Uterus (tissue), 2 donors: ENCODE data around the gene LYRM7.

Experiments used
- POLR2A ChIP-seq, 2 donors: fragments of 450-650 bp; IDR thresholded peaks; one replicate each; pipeline ENCODE4 v1.6.1; 2016; ENCODE audit warnings: antibody characterized with exemption in 2 of 2, mild to moderate bottlenecking in 1 of 2, moderate library complexity in 1 of 2
- TF ChIP-seq, protein P1 (sequence below), 4 experiments: fragments of 200-600 bp in 2 of 4; fragments of 450-650 bp in 2 of 4; sonication (generic) in 2 of 4; IDR thresholded peaks; one replicate each; pipeline ENCODE4 v1.5.1; 2016 to 2019; ENCODE audit warnings: antibody characterized with exemption in 4 of 4, mild to moderate bottlenecking in 2 of 4, moderate library complexity in 1 of 4

DNA sequence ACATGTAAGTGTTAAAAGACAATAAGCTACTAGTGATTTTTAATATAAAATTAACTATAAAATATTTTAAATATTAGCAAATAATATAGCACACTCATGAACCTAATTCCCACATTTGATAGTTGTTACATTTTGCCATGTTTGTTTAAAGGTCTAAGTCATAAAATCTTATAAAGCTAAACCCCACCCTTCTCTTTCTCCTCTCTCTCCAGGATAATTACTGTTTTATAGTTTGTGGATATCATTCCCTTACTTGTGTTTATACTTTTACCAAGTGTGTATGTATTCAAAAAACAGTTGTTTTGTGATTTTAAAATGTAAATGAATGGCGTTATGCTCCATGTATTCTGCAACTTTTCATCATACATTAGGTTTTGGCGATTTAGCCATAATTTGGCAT lies 34.2 kb downstream of the LYRM7 start:
- TF ChIP-seq, protein P1, sequence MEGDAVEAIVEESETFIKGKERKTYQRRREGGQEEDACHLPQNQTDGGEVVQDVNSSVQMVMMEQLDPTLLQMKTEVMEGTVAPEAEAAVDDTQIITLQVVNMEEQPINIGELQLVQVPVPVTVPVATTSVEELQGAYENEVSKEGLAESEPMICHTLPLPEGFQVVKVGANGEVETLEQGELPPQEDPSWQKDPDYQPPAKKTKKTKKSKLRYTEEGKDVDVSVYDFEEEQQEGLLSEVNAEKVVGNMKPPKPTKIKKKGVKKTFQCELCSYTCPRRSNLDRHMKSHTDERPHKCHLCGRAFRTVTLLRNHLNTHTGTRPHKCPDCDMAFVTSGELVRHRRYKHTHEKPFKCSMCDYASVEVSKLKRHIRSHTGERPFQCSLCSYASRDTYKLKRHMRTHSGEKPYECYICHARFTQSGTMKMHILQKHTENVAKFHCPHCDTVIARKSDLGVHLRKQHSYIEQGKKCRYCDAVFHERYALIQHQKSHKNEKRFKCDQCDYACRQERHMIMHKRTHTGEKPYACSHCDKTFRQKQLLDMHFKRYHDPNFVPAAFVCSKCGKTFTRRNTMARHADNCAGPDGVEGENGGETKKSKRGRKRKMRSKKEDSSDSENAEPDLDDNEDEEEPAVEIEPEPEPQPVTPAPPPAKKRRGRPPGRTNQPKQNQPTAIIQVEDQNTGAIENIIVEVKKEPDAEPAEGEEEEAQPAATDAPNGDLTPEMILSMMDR (IDR thresholded peaks at IDR 0.05): no peak
- no peak for TF ChIP-seq POLR2A (IDR thresholded peaks at IDR 0.05)
